ENCODE data around the gene UBE2QL1.

Gene UBE2QL1

GRCh38 chr5:6497262-6497661 lies 48.6 kb downstream of the UBE2QL1 start:
- no peak for TF ChIP-seq CTCF (conservative IDR thresholded peaks at IDR 0.05; ENCODE audit: control insufficient read depth, insufficient read depth, low read depth, low read length)
- no peak for DNase-seq (ENCODE audit: low read depth)

DNA sequence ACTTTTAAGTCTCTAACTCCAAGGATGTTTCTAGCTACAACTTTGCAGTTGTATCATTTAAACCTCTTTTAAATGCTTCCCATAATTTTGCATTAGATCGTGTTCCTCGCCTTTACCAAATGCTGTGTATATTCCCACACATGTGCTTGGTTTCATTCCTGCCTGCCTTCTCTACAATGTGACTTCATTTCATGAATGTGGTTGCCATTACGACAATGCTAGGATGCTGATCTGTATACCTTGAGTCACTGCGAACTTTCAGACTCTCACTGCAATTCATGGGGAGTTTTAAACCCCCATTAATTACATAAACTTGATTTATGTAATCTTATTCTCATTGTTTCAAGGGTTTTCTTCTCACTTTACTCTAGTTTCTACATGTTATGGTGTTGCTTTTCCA lies 50.3 kb downstream of the UBE2QL1 start:
- TF ChIP-seq CTCF (conservative IDR thresholded peaks at IDR 0.05; ENCODE audit: control insufficient read depth, insufficient read depth, low read depth, low read length) = no peak
- H3K4me3 ChIP-seq (ENCODE audit: control insufficient read depth, low read depth, low read length) = no peak overlapping the region
- peak; percentile 12 for DNase-seq (ENCODE audit: low read depth)

More at GRCh38 chr5:6497262-6497661, 48.6 kb downstream of the UBE2QL1 start:
- no peak overlapping the region for H3K4me3 ChIP-seq (ENCODE audit: control insufficient read depth, low read depth, low read length)

GRCh38 chr5:6501701-6502100 lies 53.0 kb downstream of the UBE2QL1 start:
- no peak for TF ChIP-seq CTCF (conservative IDR thresholded peaks at IDR 0.05; ENCODE audit: control insufficient read depth, insufficient read depth, low read depth, low read length)
- no peak for DNase-seq (ENCODE audit: low read depth)
- no peak overlapping the region for H3K4me3 ChIP-seq (ENCODE audit: control insufficient read depth, low read depth, low read length)

GRCh38 chr5:6502421-6502820 lies 53.8 kb downstream of the UBE2QL1 start:
- no peak overlapping the region for H3K4me3 ChIP-seq (ENCODE audit: control insufficient read depth, low read depth, low read length)
- no peak for DNase-seq (ENCODE audit: low read depth)
- TF ChIP-seq CTCF (conservative IDR thresholded peaks at IDR 0.05; ENCODE audit: control insufficient read depth, insufficient read depth, low read depth, low read length) = no peak

GRCh38 chr5:6503342-6503741 lies 54.7 kb downstream of the UBE2QL1 start:
- DNase-seq (ENCODE audit: low read depth) = no peak
- TF ChIP-seq CTCF (conservative IDR thresholded peaks at IDR 0.05; ENCODE audit: control insufficient read depth, insufficient read depth, low read depth, low read length) = no peak

GRCh38 chr5:6504677-6505415 lies 56.2 kb downstream of the UBE2QL1 start:
- peak; percentile 93 for DNase-seq (ENCODE audit: low read depth)
- no peak for TF ChIP-seq CTCF (conservative IDR thresholded peaks at IDR 0.05; ENCODE audit: control insufficient read depth, insufficient read depth, low read depth, low read length)
- H3K4me3 ChIP-seq (ENCODE audit: control insufficient read depth, low read depth, low read length) = no peak overlapping the region

More at GRCh38 chr5:6503342-6503741, 54.7 kb downstream of the UBE2QL1 start:
- H3K4me3 ChIP-seq (ENCODE audit: control insufficient read depth, low read depth, low read length) = no peak overlapping the region

Data from fibroblast of mammary gland (primary cell).